HG03135 (cell line): ENCODE measurements around the gene NTF4.
"Not testable (repeated sequence)": the region's sequence is repeated elsewhere in the genome, so short reads cannot be mapped to it uniquely, and the experiment has no call there.

Source experiments
- ATAC-seq: cut with Tn5 transposase; IDR thresholded peaks from one replicate; pipeline ENCODE4 v1.9.1; 2021; ENCODE audit warnings: mild to moderate bottlenecking, moderate library complexity; ENCODE audit not compliant: unreplicated experiment

The NTF4 gene

GRCh38 chr19:49057636-49058234, 6.9 kb downstream of the NTF4 start, which contains the start of gene CGB7:
CGB7 (minus strand) TSS chr19:49057749; CDS start chr19:49055375, 2,374 bp downstream.
- no peak for ATAC-seq

GRCh38 chr19:49056902-49057596, 7.6 kb downstream of the NTF4 start:
- ATAC-seq: not testable (repeated sequence)

DNA sequence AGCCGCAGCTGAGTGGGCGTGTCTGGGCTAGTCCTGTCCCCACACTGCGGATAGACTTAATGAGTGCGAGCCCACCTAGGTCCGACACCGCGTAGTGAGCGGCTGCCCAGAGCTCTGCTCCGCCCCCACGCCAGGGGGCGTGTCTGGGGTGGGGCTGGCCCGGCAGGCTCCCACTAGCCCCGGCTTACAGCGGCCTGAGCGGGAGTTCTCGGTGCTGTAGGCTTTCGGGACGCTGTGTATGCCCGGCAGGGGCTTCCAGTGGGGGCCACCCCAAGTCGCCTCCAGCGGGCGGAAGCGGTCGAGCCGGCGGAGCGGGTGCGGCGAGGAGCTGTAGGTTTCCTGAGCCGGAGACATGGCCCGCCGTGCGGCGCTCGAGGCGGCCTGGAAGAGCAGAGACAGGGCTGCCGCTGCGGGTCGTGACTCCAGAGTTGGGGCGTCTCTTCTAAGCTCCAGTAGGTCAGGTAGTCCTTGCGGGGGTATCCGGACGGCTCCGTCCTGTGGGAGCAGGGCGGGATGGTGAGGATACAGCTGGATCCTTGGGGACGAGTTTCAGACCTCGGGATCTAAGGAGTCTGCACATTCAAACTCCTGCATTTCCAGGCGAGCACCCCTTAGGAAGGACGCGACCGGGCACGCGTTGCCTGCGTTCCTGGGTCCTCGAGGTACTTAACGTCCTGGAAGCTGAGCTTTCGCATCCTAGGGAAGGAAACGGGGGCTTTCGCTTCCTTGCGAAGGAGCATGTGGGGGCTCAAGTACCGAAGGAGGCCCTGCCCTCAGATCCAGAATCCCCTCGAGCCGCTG, 8.3 kb downstream of the NTF4 start:
- no peak for ATAC-seq

GRCh38 chr19:49050376-49051033, 14.1 kb downstream of the NTF4 start:
- ATAC-seq: not testable (repeated sequence)

GRCh38 chr19:49049834-49050233, 14.8 kb downstream of the NTF4 start:
- ATAC-seq: not testable (repeated sequence)

DNA sequence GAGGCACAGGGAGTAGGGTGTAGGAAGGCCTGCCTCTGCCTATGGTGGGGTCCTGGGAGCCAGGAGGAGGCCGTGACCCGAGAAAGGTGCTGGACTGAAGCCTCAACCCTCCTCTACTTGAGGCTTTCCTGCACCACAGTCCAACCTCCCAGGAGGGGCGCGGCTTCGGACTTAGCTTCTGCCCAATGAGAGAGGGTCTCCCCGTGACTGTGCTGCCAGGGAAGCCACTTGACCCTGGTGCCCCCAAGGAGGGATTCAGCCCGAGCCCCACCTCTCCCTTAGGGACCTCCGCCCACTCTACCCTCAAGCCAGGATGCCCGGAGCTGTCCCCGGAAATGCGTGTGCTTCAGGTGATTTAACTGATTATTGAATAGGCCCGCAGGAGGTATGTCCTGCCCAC, 15.6 kb downstream of the NTF4 start, which contains the start of gene CGB8:
CGB8 (minus strand) TSS at position 101 of the 400 bp plus-strand sequence. CDS start 372 bp downstream, outside the sequence.
- ATAC-seq: not testable (repeated sequence)

DNA sequence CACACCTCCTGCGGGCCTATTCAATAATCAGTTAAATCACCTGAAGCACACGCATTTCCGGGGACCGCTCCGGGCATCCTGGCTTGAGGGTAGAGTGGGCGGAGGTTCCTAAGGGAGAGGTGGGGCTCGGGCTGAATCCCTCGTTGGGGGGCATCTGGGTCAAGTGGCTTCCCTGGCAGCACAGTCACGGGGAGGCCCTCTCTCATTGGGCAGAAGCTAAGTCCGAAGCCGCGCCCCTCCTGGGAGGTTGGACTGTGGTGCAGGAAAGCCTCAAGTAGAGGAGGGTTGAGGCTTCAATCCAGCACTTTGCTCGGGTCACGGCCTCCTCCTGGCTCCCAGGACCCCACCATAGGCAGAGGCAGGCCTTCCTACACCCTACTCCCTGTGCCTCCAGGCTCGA, 21.1 kb downstream of the NTF4 start, which contains the start of gene CGB5:
CGB5 (plus strand) TSS at position 301 of the 400 bp plus-strand sequence. CDS start 362 bp downstream, outside the sequence.
- not testable (repeated sequence) for ATAC-seq

- not testable (repeated sequence) for ATAC-seq
Observed at GRCh38 chr19:49042666-49043065, 22.0 kb downstream of the NTF4 start.

- ATAC-seq: no peak
Observed at GRCh38 chr19:49042177-49042576, 22.4 kb downstream of the NTF4 start.

- ATAC-seq: not testable (repeated sequence)
Observed at GRCh38 chr19:49039736-49040135, 24.9 kb downstream of the NTF4 start.

DNA sequence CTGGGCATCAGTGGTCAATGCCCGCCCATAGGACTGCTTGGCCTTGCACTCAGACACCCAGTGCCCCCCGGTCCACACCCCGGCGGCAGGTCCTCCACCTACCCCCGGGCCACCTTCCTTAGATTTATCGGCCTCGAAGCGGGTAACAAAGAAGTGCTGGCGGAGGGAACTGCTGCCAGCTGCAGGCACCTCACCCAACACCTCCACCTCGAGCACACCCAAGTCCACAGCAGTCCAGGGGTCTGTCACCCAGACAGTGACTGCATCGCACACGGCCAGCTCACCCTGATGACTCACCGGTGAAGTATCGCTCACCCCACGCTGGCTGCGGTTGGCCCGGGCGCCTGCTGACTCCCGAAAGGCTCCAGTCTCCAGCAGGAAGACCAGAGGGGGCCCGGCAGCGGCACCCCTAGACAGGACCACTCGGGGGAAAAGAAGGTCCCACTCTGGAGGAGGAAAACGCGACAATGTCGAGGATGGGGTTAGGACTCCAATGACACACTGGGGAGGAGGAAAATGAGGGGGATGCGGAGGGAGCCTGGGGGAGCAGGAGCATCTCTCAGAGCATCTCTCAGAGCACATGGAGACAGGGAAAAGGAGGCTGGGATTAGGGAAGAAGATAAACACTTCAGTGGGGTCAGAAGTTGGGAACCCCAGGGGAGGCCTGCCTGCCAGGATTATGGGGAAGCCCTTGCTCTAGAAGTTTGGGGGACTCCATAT, 25.9 kb downstream of the NTF4 start:
- not testable (repeated sequence) for ATAC-seq

- not testable (repeated sequence) for ATAC-seq
Observed at GRCh38 chr19:49038111-49038510, 26.5 kb downstream of the NTF4 start.

- not testable (repeated sequence) for ATAC-seq
Observed at GRCh38 chr19:49036815-49037214, 27.8 kb downstream of the NTF4 start, which contains the start of gene CGB1. CGB1 (minus strand) TSS chr19:49036895; CDS start chr19:49036711, 184 bp downstream.

- not testable (repeated sequence) for ATAC-seq
Observed at GRCh38 chr19:49031642-49032301, 32.8 kb downstream of the NTF4 start, which contains the start of gene CGB2. CGB2 (plus strand) TSS chr19:49031890; CDS start chr19:49032096, 206 bp downstream.

GRCh38 chr19:49030323-49030722, 34.3 kb downstream of the NTF4 start:
- ATAC-seq: not testable (repeated sequence)

- not testable (repeated sequence) for ATAC-seq
Observed at GRCh38 chr19:49029749-49030148, 34.9 kb downstream of the NTF4 start.

- not testable (repeated sequence) for ATAC-seq
Observed at GRCh38 chr19:49028686-49029085, 35.9 kb downstream of the NTF4 start.

DNA sequence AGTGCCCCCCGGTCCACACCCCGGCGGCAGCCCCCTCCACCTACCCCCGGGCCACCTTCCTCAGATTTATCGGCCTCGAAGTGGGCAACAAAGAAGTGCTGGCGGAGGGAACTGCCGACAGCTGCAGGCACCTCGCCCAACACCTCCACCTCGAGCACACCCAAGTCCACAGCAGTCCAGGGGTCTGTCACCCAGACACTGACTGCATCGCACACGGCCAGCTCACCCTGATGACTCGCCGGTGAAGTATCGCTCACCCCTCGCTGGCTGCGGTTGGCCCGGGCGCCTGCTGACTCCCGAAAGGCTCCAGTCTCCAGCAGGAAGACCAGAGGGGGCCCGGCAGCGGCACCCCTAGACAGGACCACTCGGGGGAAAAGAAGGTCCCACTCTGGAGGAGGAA, 39.0 kb downstream of the NTF4 start:
- ATAC-seq: not testable (repeated sequence)

DNA sequence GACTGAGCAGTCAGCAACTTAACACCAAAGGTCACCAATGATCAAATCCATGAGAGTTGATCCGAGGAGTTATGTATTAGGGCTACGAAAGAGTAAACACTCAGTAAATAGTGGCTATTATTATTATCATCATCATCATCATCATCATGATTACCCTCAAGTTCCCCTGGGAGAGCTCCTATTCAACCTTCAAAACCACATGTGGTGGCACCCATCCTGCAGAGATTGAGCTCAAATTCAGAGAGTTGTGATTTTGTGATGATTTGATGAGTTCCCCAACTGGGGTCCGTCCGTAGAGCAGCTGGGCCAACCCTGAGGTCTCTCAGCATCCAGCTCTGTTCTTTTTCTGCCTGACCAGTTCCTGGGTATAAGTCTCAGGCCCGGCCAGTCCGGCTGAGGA, 39.5 kb downstream of the NTF4 start:
- ATAC-seq: not testable (repeated sequence)
